K562 (cell line): ENCODE data around the gene GMDS. TPM values are rescaled to one million over a fixed set of nuclear protein-coding genes. Genes with fewer than 3 reads are reported as not detected.

Experiments
- ARNT ChIP-seq, 2 experiments: fragments of 450-650 bp; IDR thresholded peaks; 2 replicates each; pipeline ENCODE4 v1.6.1; 2016; ENCODE audit warnings: mild to moderate bottlenecking in 1 of 2
- CBX2 ChIP-seq: fragments of 200-600 bp; sonication (generic); IDR thresholded peaks from one replicate; pipeline ENCODE4 v1.6.1; 2012; ENCODE audit warnings: mild to moderate bottlenecking, low read length, inconsistent platforms; ENCODE audit not compliant: insufficient read depth, poor library complexity, severe bottlenecking
- LARP7 ChIP-seq: fragments of 450-650 bp; IDR thresholded peaks from 2 replicates; pipeline ENCODE4 v1.6.1; 2016
- NONO ChIP-seq, 2 experiments: fragments of 200-400 bp in 1 of 2; fragments of 450-650 bp in 1 of 2; formaldehyde crosslinking in 1 of 2; IDR thresholded peaks; 2 replicates each; pipeline ENCODE4 v1.6.1; 2017; ENCODE audit warnings: low read depth in 2 of 2, mild to moderate bottlenecking in 2 of 2, moderate library complexity in 2 of 2, low read length in 1 of 2
- PURB ChIP-seq: sonication (generic); formaldehyde crosslinking; IDR thresholded peaks from 2 replicates; pipeline ENCODE4 v1.9.0; 2021; ENCODE audit warnings: low read depth, mild to moderate bottlenecking, missing genetic modification reagents
- ZNF518B ChIP-seq: fragments of 250-450 bp; sonication (Bioruptor Pico); IDR thresholded peaks from 2 replicates; pipeline ENCODE4 v1.5.0; 2021; ENCODE audit warnings: mild to moderate bottlenecking, moderate library complexity
- ZNF655 ChIP-seq: fragments of 250-450 bp; sonication (Bioruptor Pico); IDR thresholded peaks from 2 replicates; pipeline ENCODE4 v1.5.0; 2021
- polyA plus RNA-seq, 8 experiments: library from polyadenylated mRNA; depleted of rRNA in 4 of 8; stranded (reverse) in 5 of 8; unstranded in 3 of 8; fragments of >200 nt; fragmentation: Nextera tagmentation in 2 of 8; fragmentation: Illumina TruSeq in 1 of 8; extraction: Ambion mirVana in 2 of 8; extraction: Trizol in 1 of 8; gene quantifications; 2 replicates each; pipeline versions ENCODE4 v1.2.1 to v1.2.3, GENCODE V29; 2011 to 2014; ENCODE audit warnings: inconsistent platforms in 1 of 8, missing spikeins in 1 of 8
- total RNA-seq, 7 experiments: library from RNA; depleted of rRNA in 6 of 7; stranded (reverse); fragments of >200 nt in 6 of 7; fragmentation: Illumina TruSeq in 2 of 7; extraction: Trizol in 2 of 7; gene quantifications; 2 replicates each; pipeline versions ENCODE4 v1.2.1 to v1.2.3, GENCODE V29; 2011 to 2021; ENCODE audit warnings: low replicate concordance in 1 of 7

Gene GMDS
- total and polyA plus RNA-seq, 9 of the 15 experiments (the other 6 are each of a cell fraction or from before 2014, with no cell fraction given), result 0.48 to 31.8 (median 13.4) TPM

GRCh38 chr6:1745814-1746213, 499.6 kb downstream of the GMDS start (continued):
- no peak for TF ChIP-seq PURB (CRISPR knock-in tag)
- no peak for TF ChIP-seq LARP7
- TF ChIP-seq NONO (IDR thresholded peaks at IDR 0.05; ENCODE audit: low read depth in 2 of 2, low read length in 1 of 2), result no peak
- TF ChIP-seq ARNT (IDR thresholded peaks at IDR 0.05), result no peak
- no peak for TF ChIP-seq ZNF518B (CRISPR knock-in tag)
- TF ChIP-seq CBX2, result no peak
- no peak for TF ChIP-seq ZNF655 (CRISPR knock-in tag)
